Measurements from ENCODE around the gene JAGN1. TPM values are rescaled to one million over a fixed set of nuclear protein-coding genes. Genes with fewer than 3 reads are reported as not detected.
A peak's percentile ranks its signal among the peaks of the same experiment; 100 is the strongest.

JAGN1 gene
- total RNA-seq, 1 donor from 2014 or later = 28.5 TPM

- DNase-seq (ENCODE audit: extremely low spot score, unreplicated experiment) = no peak
- Mint-ChIP-seq H3K4me1 (ENCODE audit: unreplicated experiment) (peaks cover 6% of the 10 kb centered on the region), H3K27ac (ENCODE audit: unreplicated experiment) (peak overlapping the region; percentile 39), H3K4me3 (ENCODE audit: unreplicated experiment) (no peak overlapping the region), H3K36me3 (ENCODE audit: unreplicated experiment) (no peaks in the 10 kb centered on the region), H3K27me3 (ENCODE audit: unreplicated experiment) (no peaks in the 10 kb centered on the region), H3K9me3 (ENCODE audit: unreplicated experiment) (no peaks in the 10 kb centered on the region)
- no peak for TF ChIP-seq CTCF (IDR thresholded peaks at IDR 0.05)
Observed at GRCh38 chr3:9884555-9885165, 5.8 kb upstream of the JAGN1 start.

GRCh38 chr3:9886328-9886727 lies 4.1 kb upstream of the JAGN1 start:
- H3K4me3 Mint-ChIP-seq (ENCODE audit: unreplicated experiment) = no peak overlapping the region
- H3K4me1 Mint-ChIP-seq (ENCODE audit: unreplicated experiment) = peaks cover 14% of the 10 kb centered on the region
- no peaks in the 10 kb centered on the region for H3K36me3 Mint-ChIP-seq (ENCODE audit: unreplicated experiment)
- H3K9me3 Mint-ChIP-seq (ENCODE audit: unreplicated experiment) = no peaks in the 10 kb centered on the region
- DNase-seq (ENCODE audit: extremely low spot score, unreplicated experiment) = no peak
- no peak for TF ChIP-seq CTCF (IDR thresholded peaks at IDR 0.05)
- no peak overlapping the region for H3K27ac Mint-ChIP-seq (ENCODE audit: unreplicated experiment)
- H3K27me3 Mint-ChIP-seq (ENCODE audit: unreplicated experiment) = no peaks in the 10 kb centered on the region

GRCh38 chr3:9887480-9887879 lies 2.9 kb upstream of the JAGN1 start:
- Mint-ChIP-seq H3K27ac (ENCODE audit: unreplicated experiment) (no peak overlapping the region), H3K4me3 (ENCODE audit: unreplicated experiment) (no peak overlapping the region), H3K4me1 (ENCODE audit: unreplicated experiment) (peaks cover 21% of the 10 kb centered on the region), H3K36me3 (ENCODE audit: unreplicated experiment) (no peaks in the 10 kb centered on the region), H3K9me3 (ENCODE audit: unreplicated experiment) (no peaks in the 10 kb centered on the region), H3K27me3 (ENCODE audit: unreplicated experiment) (no peaks in the 10 kb centered on the region)
- TF ChIP-seq CTCF (IDR thresholded peaks at IDR 0.05) = no peak
- no peak for DNase-seq (ENCODE audit: extremely low spot score, unreplicated experiment)

- no peak for TF ChIP-seq CTCF (IDR thresholded peaks at IDR 0.05)
- Mint-ChIP-seq H3K36me3 (ENCODE audit: unreplicated experiment) (peaks cover 7% of the 10 kb centered on the region), H3K27me3 (ENCODE audit: unreplicated experiment) (no peaks in the 10 kb centered on the region), H3K4me1 (ENCODE audit: unreplicated experiment) (peaks cover 29% of the 10 kb centered on the region), H3K4me3 (ENCODE audit: unreplicated experiment) (no peak overlapping the region), H3K9me3 (ENCODE audit: unreplicated experiment) (no peaks in the 10 kb centered on the region), H3K27ac (ENCODE audit: unreplicated experiment) (no peak overlapping the region)
- DNase-seq (ENCODE audit: extremely low spot score, unreplicated experiment) = no peak
Observed at GRCh38 chr3:9888540-9888939, 1.9 kb upstream of the JAGN1 start.

- no peak for TF ChIP-seq CTCF (IDR thresholded peaks at IDR 0.05)
- H3K27ac Mint-ChIP-seq (ENCODE audit: unreplicated experiment) = peak overlapping the region; percentile 97
- no peaks in the 10 kb centered on the region for H3K9me3 Mint-ChIP-seq (ENCODE audit: unreplicated experiment)
- DNase-seq (ENCODE audit: extremely low spot score, unreplicated experiment) = no peak
- H3K36me3 Mint-ChIP-seq (ENCODE audit: unreplicated experiment) = peaks cover 13% of the 10 kb centered on the region
- H3K27me3 Mint-ChIP-seq (ENCODE audit: unreplicated experiment) = no peaks in the 10 kb centered on the region
- H3K4me3 Mint-ChIP-seq (ENCODE audit: unreplicated experiment) = no peak overlapping the region
- H3K4me1 Mint-ChIP-seq (ENCODE audit: unreplicated experiment) = peaks cover 33% of the 10 kb centered on the region
Observed at GRCh38 chr3:9889405-9889804, 1.0 kb upstream of the JAGN1 start.
